ENCODE measurements around the gene KLF5.

GRCh38 chr13:73011751-73012150 is 47.1 kb upstream of the KLF5 start:
- TF ChIP-seq, protein P1, sequence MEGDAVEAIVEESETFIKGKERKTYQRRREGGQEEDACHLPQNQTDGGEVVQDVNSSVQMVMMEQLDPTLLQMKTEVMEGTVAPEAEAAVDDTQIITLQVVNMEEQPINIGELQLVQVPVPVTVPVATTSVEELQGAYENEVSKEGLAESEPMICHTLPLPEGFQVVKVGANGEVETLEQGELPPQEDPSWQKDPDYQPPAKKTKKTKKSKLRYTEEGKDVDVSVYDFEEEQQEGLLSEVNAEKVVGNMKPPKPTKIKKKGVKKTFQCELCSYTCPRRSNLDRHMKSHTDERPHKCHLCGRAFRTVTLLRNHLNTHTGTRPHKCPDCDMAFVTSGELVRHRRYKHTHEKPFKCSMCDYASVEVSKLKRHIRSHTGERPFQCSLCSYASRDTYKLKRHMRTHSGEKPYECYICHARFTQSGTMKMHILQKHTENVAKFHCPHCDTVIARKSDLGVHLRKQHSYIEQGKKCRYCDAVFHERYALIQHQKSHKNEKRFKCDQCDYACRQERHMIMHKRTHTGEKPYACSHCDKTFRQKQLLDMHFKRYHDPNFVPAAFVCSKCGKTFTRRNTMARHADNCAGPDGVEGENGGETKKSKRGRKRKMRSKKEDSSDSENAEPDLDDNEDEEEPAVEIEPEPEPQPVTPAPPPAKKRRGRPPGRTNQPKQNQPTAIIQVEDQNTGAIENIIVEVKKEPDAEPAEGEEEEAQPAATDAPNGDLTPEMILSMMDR (IDR thresholded peaks at IDR 0.05): no peak
- no peak for TF ChIP-seq POLR2A (IDR thresholded peaks at IDR 0.05)

All from body of pancreas (tissue), 4 donors.